Nephron progenitor cell (in vitro differentiated cells): Measurements from ENCODE around the gene RUNX2.

Experiments used
- DNase-seq: peaks from one replicate; pipeline ENCODE4 v3.0.0; 2021
- H3K27ac Mint-ChIP-seq: 2 replicates; pipeline ENCODE4 v1.8.0; 2021; ENCODE audit warnings: mild to moderate bottlenecking, moderate library complexity, mixed read lengths
- H3K27me3 Mint-ChIP-seq: 2 replicates; pipeline ENCODE4 v1.8.0; 2021; ENCODE audit warnings: mild to moderate bottlenecking, low read depth, mixed read lengths; ENCODE audit not compliant: poor library complexity
- H3K36me3 Mint-ChIP-seq: 2 replicates; pipeline ENCODE4 v1.8.0; 2021; ENCODE audit warnings: low read depth, mixed read lengths
- H3K4me1 Mint-ChIP-seq: 2 replicates; pipeline ENCODE4 v1.8.0; 2021; ENCODE audit warnings: mixed read lengths
- H3K4me3 Mint-ChIP-seq: 2 replicates; pipeline ENCODE4 v1.8.0; 2021; ENCODE audit warnings: mild to moderate bottlenecking, moderate library complexity, mixed read lengths
- H3K9me3 Mint-ChIP-seq: 2 replicates; pipeline ENCODE4 v1.8.0; 2021; ENCODE audit warnings: mild to moderate bottlenecking, moderate library complexity, mixed read lengths
- CTCF ChIP-seq: fragments of 200-600 bp; sonication (generic); IDR thresholded peaks from 2 replicates; pipeline ENCODE4 v1.5.0; 2021; ENCODE audit warnings: antibody characterized with exemption

The RUNX2 gene

DNA sequence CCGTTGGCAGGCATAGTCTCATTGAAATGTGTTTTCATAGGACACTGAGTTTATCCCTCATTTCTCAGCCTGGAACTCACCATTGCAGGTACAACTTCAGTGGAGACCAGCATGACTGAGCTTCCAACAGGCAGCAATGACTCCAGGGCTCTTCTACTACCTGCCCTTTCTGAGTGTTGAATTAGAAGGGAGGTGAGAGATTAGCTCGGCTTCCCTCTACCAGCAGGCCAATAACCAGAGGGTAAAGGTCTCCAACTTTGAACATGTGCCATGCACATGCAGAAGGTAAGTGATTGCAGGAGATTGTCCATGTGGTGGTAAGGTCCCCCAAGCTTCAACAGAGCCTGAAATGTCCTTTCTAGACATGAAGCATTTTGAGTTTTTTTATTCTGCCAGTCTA, 283.4 kb downstream of the RUNX2 start:
- H3K27me3 Mint-ChIP-seq: peaks cover 3% of the 10 kb centered on the region
- peak overlapping the region; percentile 59 for H3K27ac Mint-ChIP-seq

DNA sequence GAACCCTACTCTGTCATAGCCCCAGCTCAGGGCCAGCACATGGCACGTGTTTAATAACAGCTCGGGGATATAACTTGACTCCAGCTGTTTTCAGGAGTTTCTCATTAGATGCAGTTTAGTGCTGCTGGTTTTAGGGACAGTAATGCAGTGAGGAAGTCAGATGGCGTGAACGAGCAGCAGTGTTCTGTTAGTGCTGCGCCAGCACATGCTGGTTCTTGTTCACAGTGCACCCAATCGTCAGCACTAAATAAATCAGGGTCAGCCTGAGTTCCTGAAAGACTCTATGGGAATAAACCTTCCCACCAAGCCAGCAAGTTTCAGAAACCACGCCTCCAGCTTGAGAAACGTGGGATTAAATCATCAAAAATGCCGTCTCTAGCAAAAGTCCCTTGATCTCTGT, 285.5 kb downstream of the RUNX2 start:
- TF ChIP-seq CTCF: no peak
- Mint-ChIP-seq H3K27me3 (peaks cover 3% of the 10 kb centered on the region), H3K4me3 (no peak overlapping the region), H3K27ac (no peak overlapping the region), H3K36me3 (no peaks in the 10 kb centered on the region), H3K4me1 (peaks cover 41% of the 10 kb centered on the region), H3K9me3 (no peaks in the 10 kb centered on the region)
- peak; percentile 20 for DNase-seq

More for the DNA sequence above, 283.4 kb downstream of the RUNX2 start:
- TF ChIP-seq CTCF: no peak
- no peaks in the 10 kb centered on the region for H3K36me3 Mint-ChIP-seq
- H3K4me1 Mint-ChIP-seq: peaks cover 46% of the 10 kb centered on the region
- H3K9me3 Mint-ChIP-seq: no peaks in the 10 kb centered on the region
- DNase-seq: no peak
- no peak overlapping the region for H3K4me3 Mint-ChIP-seq

DNA sequence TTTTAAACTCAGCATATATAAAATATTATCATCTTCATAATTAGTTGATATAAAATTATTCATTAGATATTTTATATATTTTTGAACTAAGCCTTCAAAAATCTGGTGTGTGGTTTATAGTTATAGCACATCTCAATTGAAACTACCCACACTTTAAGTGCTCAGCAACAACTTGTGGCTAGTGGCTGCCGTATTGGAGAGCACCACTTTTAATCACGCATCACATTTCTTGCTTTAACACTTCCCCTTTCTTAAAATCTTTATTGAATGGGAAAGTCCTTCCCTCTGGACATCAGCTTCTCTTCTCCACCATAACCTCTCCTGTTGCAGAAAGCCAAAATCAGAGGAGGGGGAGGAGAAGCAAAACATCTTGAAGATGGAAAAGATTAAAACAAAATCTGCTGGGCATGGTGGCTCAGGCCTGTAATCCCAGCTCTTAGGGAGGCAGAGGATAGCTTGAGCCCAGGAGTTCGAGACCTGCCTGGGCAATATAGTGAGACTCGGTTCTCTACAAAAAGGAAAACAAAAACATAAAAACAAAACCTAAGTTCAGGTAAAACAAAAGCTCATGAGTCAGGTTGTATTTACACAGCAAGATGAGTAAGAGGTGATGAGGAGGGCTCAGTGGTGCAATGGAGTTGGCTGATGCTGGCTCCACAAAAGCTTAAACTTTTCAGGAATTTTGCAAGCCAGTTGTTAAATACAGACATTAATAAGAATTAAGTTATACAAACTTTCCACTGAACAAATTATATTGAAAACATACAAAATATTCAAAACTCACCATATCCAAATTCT, 286.6 kb downstream of the RUNX2 start:
- H3K27ac Mint-ChIP-seq: no peak overlapping the region
- TF ChIP-seq CTCF: no peak
- H3K4me1 Mint-ChIP-seq: peaks cover 34% of the 10 kb centered on the region
- H3K36me3 Mint-ChIP-seq: no peaks in the 10 kb centered on the region
- H3K4me3 Mint-ChIP-seq: no peak overlapping the region
- H3K27me3 Mint-ChIP-seq: peaks cover 3% of the 10 kb centered on the region
- DNase-seq: no peak
- no peaks in the 10 kb centered on the region for H3K9me3 Mint-ChIP-seq

GRCh38 chr6:45616209-45616608, 288.1 kb downstream of the RUNX2 start:
- H3K4me3 Mint-ChIP-seq: no peak overlapping the region
- no peak for TF ChIP-seq CTCF
- no peak for DNase-seq
- no peak overlapping the region for H3K27ac Mint-ChIP-seq
- H3K9me3 Mint-ChIP-seq: no peaks in the 10 kb centered on the region
- H3K4me1 Mint-ChIP-seq: peaks cover 39% of the 10 kb centered on the region
- H3K27me3 Mint-ChIP-seq: peaks cover 3% of the 10 kb centered on the region
- H3K36me3 Mint-ChIP-seq: no peaks in the 10 kb centered on the region

DNA sequence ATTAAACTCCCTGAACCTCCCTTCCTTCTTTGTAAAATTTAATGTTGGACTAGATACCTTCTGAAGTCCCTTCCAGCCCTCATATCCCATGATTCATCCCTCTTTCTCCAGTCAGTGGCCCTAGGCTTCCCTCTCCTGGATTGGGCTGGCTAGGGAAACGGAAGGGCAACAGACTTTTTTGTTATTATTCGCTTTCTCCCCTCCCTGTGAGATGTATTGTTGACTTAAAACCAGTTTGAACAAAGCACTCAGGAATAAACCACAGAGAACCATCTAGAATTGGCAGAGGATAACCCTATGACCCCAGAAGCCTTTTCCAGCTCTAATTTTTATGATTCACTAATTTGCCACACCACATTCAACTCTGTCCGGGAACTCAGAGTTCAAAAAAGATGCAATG, 289.3 kb downstream of the RUNX2 start:
- H3K27me3 Mint-ChIP-seq: peaks cover 3% of the 10 kb centered on the region
- no peaks in the 10 kb centered on the region for H3K9me3 Mint-ChIP-seq
- no peaks in the 10 kb centered on the region for H3K36me3 Mint-ChIP-seq
- no peak for TF ChIP-seq CTCF
- H3K4me3 Mint-ChIP-seq: no peak overlapping the region
- no peak for DNase-seq
- H3K27ac Mint-ChIP-seq: peak overlapping the region; percentile 11
- peaks cover 30% of the 10 kb centered on the region for H3K4me1 Mint-ChIP-seq

GRCh38 chr6:45618259-45618658, 290.1 kb downstream of the RUNX2 start:
- no peak overlapping the region for H3K27ac Mint-ChIP-seq
- no peak overlapping the region for H3K4me3 Mint-ChIP-seq
- TF ChIP-seq CTCF: no peak
- H3K9me3 Mint-ChIP-seq: no peaks in the 10 kb centered on the region
- DNase-seq: no peak
- H3K4me1 Mint-ChIP-seq: peaks cover 29% of the 10 kb centered on the region
- H3K36me3 Mint-ChIP-seq: no peaks in the 10 kb centered on the region
- peaks cover 3% of the 10 kb centered on the region for H3K27me3 Mint-ChIP-seq
